Ectodermal cell (in vitro differentiated cells): ENCODE data around the gene PARD3B.

Experiments used
- H3K27ac ChIP-seq: 2 replicates; pipeline ENCODE4 v1.7.0; 2013; ENCODE audit warnings: mild to moderate bottlenecking, low read depth, low read length; ENCODE audit not compliant: insufficient read depth, poor library complexity, severe bottlenecking
- H3K27me3 ChIP-seq: 2 replicates; pipeline ENCODE4 v1.7.0; 2013; ENCODE audit warnings: mild to moderate bottlenecking, low read length; ENCODE audit not compliant: insufficient read depth, control insufficient read depth, poor library complexity, severe bottlenecking
- H3K36me3 ChIP-seq: one replicate; pipeline ENCODE4 v1.7.0; 2013; ENCODE audit warnings: low read length; ENCODE audit not compliant: control insufficient read depth, insufficient read depth
- H3K4me1 ChIP-seq: one replicate; pipeline ENCODE4 v1.7.0; 2013; ENCODE audit warnings: low read length; ENCODE audit not compliant: control insufficient read depth, insufficient read depth
- H3K4me3 ChIP-seq: 2 replicates; pipeline ENCODE4 v1.7.0; 2013; ENCODE audit warnings: low read depth, low read length, control low read depth; ENCODE audit not compliant: insufficient read depth
- H3K9me3 ChIP-seq: 2 replicates; pipeline ENCODE4 v1.7.0; 2013; ENCODE audit warnings: mild to moderate bottlenecking, low read length, moderate library complexity; ENCODE audit not compliant: control insufficient read depth
- WGBS, 2 experiments: methylation state at CpG; one replicate each; pipeline ENCODE4 v1.1.7; 2013; ENCODE audit warnings: missing lambda C conversion rate in 2 of 2; 5-methylcytosine and 5-hydroxymethylcytosine counted together

The PARD3B gene

GRCh38 chr2:204842661-204843485 lies 297.6 kb downstream of the PARD3B start:
- 83% methylated on average over 9 of the region's 9 CpGs for WGBS, 2 experiments
- no peak overlapping the region for H3K27ac ChIP-seq
- no peaks in the 10 kb centered on the region for H3K9me3 ChIP-seq
- H3K27me3 ChIP-seq, result no peaks in the 10 kb centered on the region
- no peaks in the 10 kb centered on the region for H3K36me3 ChIP-seq
- no peak overlapping the region for H3K4me3 ChIP-seq
- no peaks in the 10 kb centered on the region for H3K4me1 ChIP-seq

GRCh38 chr2:204846471-204846870 lies 301.2 kb downstream of the PARD3B start:
- no peaks in the 10 kb centered on the region for H3K36me3 ChIP-seq
- no peak overlapping the region for H3K27ac ChIP-seq
- H3K4me3 ChIP-seq, result no peak overlapping the region
- H3K4me1 ChIP-seq, result no peaks in the 10 kb centered on the region
- no peaks in the 10 kb centered on the region for H3K9me3 ChIP-seq
- H3K27me3 ChIP-seq, result no peaks in the 10 kb centered on the region
- WGBS, 2 experiments, result 93 to 97% methylated on average over 3 to 4 of the region's 4 CpGs

DNA sequence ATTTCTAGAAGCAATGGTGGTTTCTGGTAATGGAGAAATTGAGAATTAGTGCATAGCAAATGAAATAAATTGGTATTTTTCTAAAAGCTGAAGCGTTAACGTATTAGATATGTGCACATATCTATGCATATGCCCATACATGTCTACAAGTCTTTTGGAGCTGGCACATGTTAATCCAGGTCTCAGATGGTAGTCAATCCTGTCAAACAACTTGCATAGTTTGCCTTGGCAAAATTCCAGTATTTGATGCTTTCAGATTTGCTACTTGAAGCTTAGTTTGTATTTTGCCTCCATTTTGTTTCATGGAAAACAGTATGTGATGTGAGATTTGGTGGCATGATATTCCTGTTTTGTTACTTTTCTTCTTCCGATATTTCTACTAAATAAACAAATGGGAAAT lies 304.6 kb downstream of the PARD3B start:
- Histone ChIP-seq H3K27ac (no peak overlapping the region), H3K4me1 (no peaks in the 10 kb centered on the region), H3K36me3 (no peaks in the 10 kb centered on the region), H3K27me3 (no peaks in the 10 kb centered on the region), H3K4me3 (no peak overlapping the region), H3K9me3 (no peaks in the 10 kb centered on the region)
- 93 to 98% methylated on average over 2 of the region's 3 CpGs for WGBS, 2 experiments

DNA sequence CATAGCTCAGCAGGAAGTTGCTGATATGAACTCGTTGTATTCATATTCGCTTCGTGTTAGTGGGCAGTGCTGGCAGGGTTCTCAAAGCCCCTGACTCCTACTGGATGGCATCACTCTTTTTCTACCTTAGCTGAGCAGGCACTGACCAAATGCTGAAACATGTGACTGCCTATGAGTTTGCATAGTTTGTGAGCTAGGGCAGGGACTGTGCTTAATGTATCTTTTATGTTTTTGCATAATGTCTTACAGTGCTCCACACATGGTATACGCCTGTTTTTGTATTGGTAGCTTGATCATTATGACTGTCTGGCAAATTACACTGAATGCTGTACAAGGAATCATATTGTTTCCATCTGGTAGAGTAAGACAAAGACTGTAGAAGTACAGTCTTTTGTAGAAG lies 305.3 kb downstream of the PARD3B start:
- H3K27ac ChIP-seq, result no peak overlapping the region
- no peaks in the 10 kb centered on the region for H3K36me3 ChIP-seq
- H3K4me3 ChIP-seq, result no peak overlapping the region
- 84 to 93% methylated on average over 4 of the region's 4 CpGs for WGBS, 2 experiments
- H3K4me1 ChIP-seq, result no peaks in the 10 kb centered on the region
- H3K27me3 ChIP-seq, result no peaks in the 10 kb centered on the region
- H3K9me3 ChIP-seq, result no peaks in the 10 kb centered on the region

GRCh38 chr2:204853905-204854304 lies 308.6 kb downstream of the PARD3B start:
- H3K4me1 ChIP-seq, result no peaks in the 10 kb centered on the region
- H3K36me3 ChIP-seq, result no peaks in the 10 kb centered on the region
- H3K4me3 ChIP-seq, result no peak overlapping the region
- no peak overlapping the region for H3K27ac ChIP-seq
- H3K9me3 ChIP-seq, result no peaks in the 10 kb centered on the region
- H3K27me3 ChIP-seq, result no peaks in the 10 kb centered on the region
- 98 to 100% methylated on average over 1 of the region's 1 CpG for WGBS, 2 experiments

DNA sequence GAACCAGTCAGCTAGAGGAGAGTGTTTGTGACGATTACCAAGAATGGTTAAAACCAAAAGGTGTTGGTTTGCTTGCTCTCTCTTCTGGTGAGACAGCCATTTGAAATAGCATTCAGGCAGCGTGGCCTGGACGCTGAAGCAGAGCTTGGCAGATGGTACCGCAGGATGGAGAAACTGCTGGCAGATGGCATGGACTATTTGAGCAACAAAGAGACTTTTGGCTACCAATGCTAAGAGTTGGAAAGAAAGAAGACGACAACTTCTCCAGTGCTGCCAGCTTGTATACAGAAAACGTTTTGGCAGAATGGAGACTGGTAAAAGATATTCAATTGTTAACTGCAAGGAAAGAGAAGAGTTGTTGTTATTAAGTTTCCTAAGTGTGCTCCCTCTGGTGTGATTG lies 315.0 kb downstream of the PARD3B start:
- 85% methylated on average over 6 of the region's 6 CpGs for WGBS, 2 experiments
- Histone ChIP-seq H3K27me3 (no peaks in the 10 kb centered on the region), H3K27ac (no peak overlapping the region), H3K36me3 (no peaks in the 10 kb centered on the region), H3K4me3 (no peak overlapping the region), H3K9me3 (no peaks in the 10 kb centered on the region), H3K4me1 (no peaks in the 10 kb centered on the region)

- H3K36me3 ChIP-seq, result no peaks in the 10 kb centered on the region
- no peak overlapping the region for H3K27ac ChIP-seq
- no peak overlapping the region for H3K4me3 ChIP-seq
- no peaks in the 10 kb centered on the region for H3K27me3 ChIP-seq
- H3K4me1 ChIP-seq, result no peaks in the 10 kb centered on the region
- WGBS, 2 experiments, result 89 to 92% methylated on average over 7 of the region's 7 CpGs
- no peaks in the 10 kb centered on the region for H3K9me3 ChIP-seq
Observed at GRCh38 chr2:204862809-204863208, 317.5 kb downstream of the PARD3B start.

GRCh38 chr2:204863336-204863735 lies 318.1 kb downstream of the PARD3B start:
- Histone ChIP-seq H3K27ac (no peak overlapping the region), H3K4me3 (no peak overlapping the region), H3K27me3 (no peaks in the 10 kb centered on the region), H3K9me3 (no peaks in the 10 kb centered on the region), H3K36me3 (no peaks in the 10 kb centered on the region), H3K4me1 (no peaks in the 10 kb centered on the region)
- WGBS, 2 experiments, result 93 to 95% methylated on average over 3 to 4 of the region's 4 CpGs

DNA sequence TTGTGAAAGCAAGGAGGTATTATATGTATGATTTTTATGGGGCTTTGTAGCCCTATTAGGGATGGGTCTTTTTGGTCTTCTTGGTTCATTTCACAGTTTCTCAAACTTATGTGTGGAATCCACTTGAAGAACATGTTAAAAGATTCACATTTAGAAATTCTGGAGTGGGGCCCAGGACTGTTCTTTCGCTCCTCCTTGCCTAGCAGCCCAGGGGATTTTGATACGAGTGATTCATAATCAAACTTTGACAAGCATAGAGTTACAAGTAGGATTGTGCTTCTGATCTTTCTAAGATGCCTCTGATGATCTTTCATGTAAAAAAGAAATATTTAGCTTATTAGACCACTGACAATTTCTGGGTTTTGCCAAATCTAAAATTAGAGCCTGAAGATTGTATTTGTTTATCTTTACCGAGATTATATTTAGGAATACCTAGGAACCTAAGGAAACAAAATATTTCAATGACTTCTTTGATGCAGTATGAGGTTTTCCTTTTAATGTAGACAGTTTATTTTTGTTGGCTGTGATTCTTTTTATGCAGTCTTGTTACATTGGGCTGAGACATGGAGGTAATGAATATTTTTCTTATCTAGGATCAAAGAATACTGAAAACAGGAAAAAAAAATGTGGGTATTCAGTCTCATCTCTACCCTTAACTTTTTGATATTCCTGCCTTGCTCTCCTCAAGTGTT lies 324.0 kb downstream of the PARD3B start:
- WGBS, 2 experiments, result 93 to 98% methylated on average over 3 of the region's 3 CpGs
- Histone ChIP-seq H3K27ac (no peak overlapping the region), H3K4me3 (no peak overlapping the region)

GRCh38 chr2:204870053-204870452 lies 324.8 kb downstream of the PARD3B start:
- Histone ChIP-seq H3K36me3 (no peaks in the 10 kb centered on the region), H3K4me1 (no peaks in the 10 kb centered on the region), H3K9me3 (no peaks in the 10 kb centered on the region), H3K27me3 (no peaks in the 10 kb centered on the region), H3K27ac (no peak overlapping the region), H3K4me3 (no peak overlapping the region)
- WGBS, 2 experiments, result 84 to 95% methylated on average over 2 of the region's 2 CpGs

More for the DNA sequence above, 324.0 kb downstream of the PARD3B start:
- Histone ChIP-seq H3K36me3 (no peaks in the 10 kb centered on the region), H3K27me3 (no peaks in the 10 kb centered on the region), H3K4me1 (no peaks in the 10 kb centered on the region), H3K9me3 (no peaks in the 10 kb centered on the region)
